ENCODE measurements around the gene XRCC3.

The XRCC3 gene

GRCh38 chr14:103649001-103649400 is 66.2 kb downstream of the XRCC3 start:
- H3K36me3 Mint-ChIP-seq (ENCODE audit: low read depth): peaks cover 3% of the 10 kb centered on the region
- H3K4me1 Mint-ChIP-seq: peaks cover 17% of the 10 kb centered on the region
- H3K4me3 Mint-ChIP-seq: no peak overlapping the region
- H3K27me3 Mint-ChIP-seq (ENCODE audit: low read depth): no peaks in the 10 kb centered on the region
- no peak for TF ChIP-seq CTCF (IDR thresholded peaks at IDR 0.05; ENCODE audit: unreplicated experiment in 3 of 3)
- no peak overlapping the region for H3K27ac Mint-ChIP-seq
- H3K9me3 Mint-ChIP-seq: no peaks in the 10 kb centered on the region
